Fibroblast of villous mesenchyme (primary cell): ENCODE results near the gene NKAIN2. TPM values are rescaled to one million over a fixed set of nuclear protein-coding genes. Genes with fewer than 3 reads are reported as not detected.

Source experiments
- DNase-seq: peaks from one replicate; pipeline ENCODE4 v3.0.0-alpha.2; 2010; ENCODE audit warnings: low read depth
- H3K4me3 ChIP-seq: 2 replicates; pipeline ENCODE4 v1.5.1; 2011; ENCODE audit warnings: low read depth, mild to moderate bottlenecking, low read length
- CTCF ChIP-seq: IDR thresholded peaks from 2 replicates; pipeline ENCODE4 v1.5.1; 2012; ENCODE audit warnings: low read depth, mild to moderate bottlenecking, low read length; ENCODE audit not compliant: insufficient read depth
- total RNA-seq: library from RNA; depleted of rRNA; stranded (reverse); fragments of >200 nt; gene quantifications from 2 replicates; pipeline ENCODE4 v1.2.3, GENCODE V29; 2012

Gene NKAIN2
- total RNA-seq, 1 donor, result not detected

- TF ChIP-seq CTCF, result no peak
- no peak overlapping the region for H3K4me3 ChIP-seq
- DNase-seq, result no peak
Observed at GRCh38 chr6:123844011-123844410, 40.3 kb downstream of the NKAIN2 start.

DNA sequence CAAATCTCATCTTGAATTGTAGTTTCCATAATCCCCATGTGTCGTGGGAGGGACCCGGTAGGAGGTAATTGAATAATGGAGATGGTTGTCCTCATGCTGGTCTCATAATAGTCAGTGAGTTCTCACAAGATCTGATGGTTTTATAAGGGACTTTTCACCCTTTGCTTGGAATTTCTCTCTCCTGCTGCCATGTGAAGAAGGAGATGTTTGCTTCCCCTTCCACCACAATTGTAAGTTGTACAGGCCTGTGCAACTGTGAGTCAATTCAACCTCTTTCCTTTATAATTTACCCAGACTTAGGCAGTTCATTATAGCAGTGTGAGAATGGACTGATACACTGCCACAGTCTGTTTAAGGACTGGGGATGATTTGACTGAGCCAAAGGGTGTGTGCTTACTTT is 44.7 kb downstream of the NKAIN2 start:
- TF ChIP-seq CTCF, result no peak
- H3K4me3 ChIP-seq, result no peak overlapping the region
- no peak for DNase-seq

GRCh38 chr6:123849406-123849805 is 45.7 kb downstream of the NKAIN2 start:
- no peak overlapping the region for H3K4me3 ChIP-seq
- TF ChIP-seq CTCF, result no peak
- no peak for DNase-seq

GRCh38 chr6:123850555-123850954 is 46.9 kb downstream of the NKAIN2 start:
- no peak overlapping the region for H3K4me3 ChIP-seq
- no peak for DNase-seq
- TF ChIP-seq CTCF, result no peak

DNA sequence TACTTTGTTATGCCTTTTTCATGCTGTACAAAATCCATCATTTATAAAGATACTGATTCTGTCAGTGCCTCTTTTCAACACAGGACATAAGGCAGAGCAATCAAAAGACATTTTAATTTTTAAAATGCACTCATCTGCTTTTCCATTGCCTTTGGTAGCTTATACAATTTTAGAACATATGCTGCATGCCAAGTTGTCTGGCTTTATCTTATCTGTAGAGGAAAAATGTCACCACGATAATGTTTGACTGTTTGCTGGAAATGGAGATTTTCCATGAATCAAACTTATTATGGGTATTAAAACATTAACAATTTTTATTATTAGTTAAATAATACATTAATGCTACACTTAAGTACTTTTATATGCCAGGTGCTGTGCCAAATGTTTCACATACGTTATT is 50.5 kb downstream of the NKAIN2 start:
- H3K4me3 ChIP-seq, result no peak overlapping the region
- TF ChIP-seq CTCF, result no peak

DNA sequence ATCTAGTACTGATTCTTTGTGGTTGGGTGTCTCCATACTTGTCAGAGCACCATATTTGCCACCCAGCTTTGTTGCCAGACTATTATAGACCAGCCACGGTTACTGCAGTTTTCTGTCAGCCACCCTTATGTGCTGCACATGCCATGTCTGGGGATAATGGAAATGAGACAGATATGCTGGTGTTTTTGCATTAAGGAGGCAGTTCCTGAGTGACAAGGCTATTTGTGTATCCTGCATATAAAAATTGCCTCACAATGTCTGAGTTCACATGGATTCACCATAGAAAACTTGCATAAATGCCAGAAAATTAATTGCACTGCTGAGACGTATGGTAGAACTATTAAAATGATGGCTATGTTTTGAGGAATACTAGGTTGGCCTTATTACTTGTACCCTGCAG is 51.8 kb downstream of the NKAIN2 start:
- no peak overlapping the region for H3K4me3 ChIP-seq
- TF ChIP-seq CTCF, result no peak
- DNase-seq, result no peak

More for the DNA sequence above, 50.5 kb downstream of the NKAIN2 start:
- no peak for DNase-seq

GRCh38 chr6:123859291-123859690 is 55.6 kb downstream of the NKAIN2 start:
- no peak for DNase-seq
- TF ChIP-seq CTCF, result no peak
- no peak overlapping the region for H3K4me3 ChIP-seq
